SU-DHL-6 (cell line): ENCODE results near the gene CYFIP2.

Experiments used
- H2AFZ ChIP-seq: fragments of 200-600 bp; sonication (generic); 2 replicates; pipeline ENCODE4 v1.6.1; 2014; ENCODE audit warnings: low read depth, mild to moderate bottlenecking, moderate library complexity, mixed read lengths, antibody characterized with exemption, low read length; ENCODE audit not compliant: severe bottlenecking
- H3F3A ChIP-seq: fragments of 200-600 bp; shearing (Covaris generic); 2 replicates; pipeline ENCODE4 v1.6.0; 2016; ENCODE audit warnings: antibody characterized with exemption, mild to moderate bottlenecking; ENCODE audit not compliant: insufficient read depth
- H3K27ac ChIP-seq: fragments of 200-600 bp; sonication (generic); 2 replicates; pipeline ENCODE4 v1.5.1; 2016; ENCODE audit warnings: low read depth, mild to moderate bottlenecking, low read length, moderate library complexity, mixed read lengths
- H3K27me3 ChIP-seq: fragments of 200-600 bp; sonication (generic), shearing (Covaris generic); 2 replicates; pipeline ENCODE4 v1.6.0; 2014; ENCODE audit warnings: mild to moderate bottlenecking, low read length
- H3K36me3 ChIP-seq: fragments of 200-600 bp; sonication (generic); 2 replicates; pipeline ENCODE4 v1.6.1; 2014; ENCODE audit warnings: mild to moderate bottlenecking, low read length, mixed read lengths
- H3K4me2 ChIP-seq: fragments of 300-600, 200-600 bp; shearing (Covaris generic), sonication (generic); 2 replicates; pipeline ENCODE4 v1.6.0; 2014; ENCODE audit warnings: low read length, low read depth, mild to moderate bottlenecking; ENCODE audit not compliant: poor library complexity, severe bottlenecking
- H3K4me3 ChIP-seq: fragments of 200-600 bp; sonication (generic); 2 replicates; pipeline ENCODE4 v1.5.1; 2014; ENCODE audit warnings: antibody characterized with exemption, low read length, mild to moderate bottlenecking, mixed read lengths; ENCODE audit not compliant: insufficient read depth, poor library complexity, severe bottlenecking
- H3K79me2 ChIP-seq: fragments of 200-600 bp; sonication (generic); 2 replicates; pipeline ENCODE4 v1.6.1; 2014; ENCODE audit warnings: mild to moderate bottlenecking, low read length, moderate library complexity; ENCODE audit not compliant: insufficient read depth
- H3K9ac ChIP-seq: fragments of 200-600 bp; sonication (generic); 2 replicates; pipeline ENCODE4 v1.7.0; 2014; ENCODE audit warnings: mild to moderate bottlenecking, low read length
- H3K9me2 ChIP-seq: fragments of 200-600 bp; sonication (generic); replicated peaks from 2 replicates; pipeline ENCODE4 v1.6.1; 2014; ENCODE audit warnings: low read length; ENCODE audit not compliant: insufficient read depth
- H3K9me3 ChIP-seq: fragments of 200-600 bp; sonication (generic); 2 replicates; pipeline ENCODE4 v1.6.1; 2014; ENCODE audit warnings: low read length, mixed read lengths; ENCODE audit not compliant: insufficient read depth
- H4K20me1 ChIP-seq: fragments of 200-600 bp; sonication (generic); 2 replicates; pipeline ENCODE4 v1.6.1; 2014; ENCODE audit warnings: low read depth, mild to moderate bottlenecking, antibody characterized with exemption, low read length, moderate library complexity, mixed read lengths
- CTCF ChIP-seq: fragments of 200-600 bp; sonication (generic); IDR thresholded peaks from one replicate; pipeline ENCODE4 v1.5.1; 2017; ENCODE audit warnings: antibody characterized with exemption, mild to moderate bottlenecking, low read length, moderate library complexity; ENCODE audit not compliant: insufficient read depth, poor library complexity, severe bottlenecking
- EZH2phosphoT487 ChIP-seq: fragments of 200-600 bp; sonication (generic), shearing (Covaris generic); conservative IDR thresholded peaks from 2 replicates; pipeline ENCODE4 v1.6.1; 2018; ENCODE audit warnings: mild to moderate bottlenecking, antibody characterized with exemption, low read length, moderate library complexity, mixed read lengths

The CYFIP2 gene

GRCh38 chr5:157372472-157372822 is 106.5 kb downstream of the CYFIP2 start:
- H3K4me3 ChIP-seq = no peak overlapping the region
- H3K27ac ChIP-seq = no peak overlapping the region
- H3K9me3 ChIP-seq = no peaks in the 10 kb centered on the region
- no peaks in the 10 kb centered on the region; the same call in 1 of the 2 replicates for H3F3A ChIP-seq
- TF ChIP-seq CTCF (no peak), EZH2phosphoT487 (no peak)
- no peak overlapping the region for H3K4me2 ChIP-seq
- H3K9ac ChIP-seq = no peak overlapping the region
- no peaks in the 10 kb centered on the region for H3K79me2 ChIP-seq
- H3K9me2 ChIP-seq = no peaks in the 10 kb centered on the region
- no peaks in the 10 kb centered on the region for H4K20me1 ChIP-seq
- no peak overlapping the region for H2AFZ ChIP-seq
- peaks cover 27% of the 10 kb centered on the region for H3K36me3 ChIP-seq
- H3K27me3 ChIP-seq = no peaks in the 10 kb centered on the region

- Histone ChIP-seq H3K9me2 (no peaks in the 10 kb centered on the region), H3K4me3 (no peak overlapping the region), H3K79me2 (no peaks in the 10 kb centered on the region), H4K20me1 (no peaks in the 10 kb centered on the region), H3K27ac (no peak overlapping the region), H3K9me3 (no peaks in the 10 kb centered on the region), H3K9ac (no peak overlapping the region), H2AFZ (no peak overlapping the region), H3K4me2 (no peak overlapping the region), H3F3A (no peaks in the 10 kb centered on the region; the same call in 1 of the 2 replicates), H3K27me3 (no peaks in the 10 kb centered on the region), H3K36me3 (peaks cover 15% of the 10 kb centered on the region)
- TF ChIP-seq EZH2phosphoT487 (no peak), CTCF (no peak)
Observed at GRCh38 chr5:157378509-157378908, 112.6 kb downstream of the CYFIP2 start.

- Histone ChIP-seq H3K9ac (no peak overlapping the region), H3K9me3 (no peaks in the 10 kb centered on the region), H2AFZ (no peak overlapping the region), H3K4me2 (no peak overlapping the region), H3K4me3 (no peak overlapping the region), H3K36me3 (peaks cover 25% of the 10 kb centered on the region), H3F3A (no peaks in the 10 kb centered on the region), H3K79me2 (no peaks in the 10 kb centered on the region), H3K27me3 (no peaks in the 10 kb centered on the region), H4K20me1 (no peaks in the 10 kb centered on the region), H3K9me2 (no peaks in the 10 kb centered on the region), H3K27ac (no peak overlapping the region)
- TF ChIP-seq CTCF (no peak), EZH2phosphoT487 (no peak)
Observed at GRCh38 chr5:157379983-157380382, 114.1 kb downstream of the CYFIP2 start.

GRCh38 chr5:157381746-157382145 is 115.8 kb downstream of the CYFIP2 start:
- H3K36me3 ChIP-seq = peaks cover 33% of the 10 kb centered on the region
- no peaks in the 10 kb centered on the region for H3K79me2 ChIP-seq
- H3K27ac ChIP-seq = no peak overlapping the region
- H3K4me3 ChIP-seq = no peak overlapping the region
- TF ChIP-seq CTCF = no peak
- no peak for TF ChIP-seq EZH2phosphoT487
- H3F3A ChIP-seq = no peaks in the 10 kb centered on the region
- H3K9ac ChIP-seq = no peak overlapping the region
- H3K9me3 ChIP-seq = no peaks in the 10 kb centered on the region
- H2AFZ ChIP-seq = no peak overlapping the region
- H3K4me2 ChIP-seq = no peak overlapping the region
- H4K20me1 ChIP-seq = no peaks in the 10 kb centered on the region
- no peaks in the 10 kb centered on the region for H3K9me2 ChIP-seq
- no peaks in the 10 kb centered on the region for H3K27me3 ChIP-seq
